Panc1 (cell line): ENCODE measurements around the gene LYPD6B. TPM values are rescaled to one million over a fixed set of nuclear protein-coding genes. Genes with fewer than 3 reads are reported as not detected.

Experiments used
- ATAC-seq: fragments of 200-7000 bp; cut with Tn5 transposase; 2 replicates; pipeline ENCODE4 v1.9.1; 2020; ENCODE audit warnings: mild to moderate bottlenecking, moderate library complexity
- BruUV-seq: library from RNA; stranded (reverse); fragments of 400-500 nt; replicated peaks from 2 replicates; lab custom pipeline; 2021; lab: Mats Ljungman, UMichigan
- CTCF ChIA-PET: fragments of 300-600 bp; sonication (Branson Sonifier 250); formaldehyde crosslinking; loops from one replicate; lab custom pipeline; 2022; ENCODE audit warnings: antibody characterized with exemption; lab: Charles Lee
- POLR2A ChIA-PET: fragments of 300-600 bp; sonication (Branson Sonifier 250); formaldehyde crosslinking; loops from one replicate; lab custom pipeline; 2022; ENCODE audit warnings: antibody characterized with exemption; lab: Charles Lee
- DNase-seq: peaks from one replicate; pipeline ENCODE4 v3.0.0-alpha.2; 2010; ENCODE audit warnings: low read depth, low spot score
- H3K27ac ChIP-seq: 2 replicates; pipeline ENCODE4 v1.5.1; 2011; ENCODE audit warnings: mild to moderate bottlenecking, low read length, inconsistent platforms
- H3K27me3 ChIP-seq: fragments of 200-500 bp; sonication (Bioruptor generic); 2 replicates; pipeline ENCODE4 v1.6.0; 2014; ENCODE audit warnings: low read length, inconsistent platforms; ENCODE audit not compliant: control insufficient read depth, insufficient read depth
- H3K36me3 ChIP-seq: fragments of 200-500 bp; sonication (Bioruptor generic); 2 replicates; pipeline ENCODE4 v1.5.1; 2014; ENCODE audit warnings: inconsistent platforms, mild to moderate bottlenecking, low read length, moderate library complexity; ENCODE audit not compliant: control insufficient read depth, insufficient read depth
- H3K4me1 ChIP-seq: 2 replicates; pipeline ENCODE4 v1.5.1; 2011; ENCODE audit warnings: inconsistent platforms, mild to moderate bottlenecking, low read length, moderate library complexity; ENCODE audit not compliant: control insufficient read depth, insufficient read depth
- H3K4me3 ChIP-seq, 2 experiments: 2 replicates each; pipeline ENCODE4 v1.5.1; 2011 to 2012; ENCODE audit warnings: low read depth in 2 of 2, low read length in 2 of 2, mild to moderate bottlenecking in 2 of 2, inconsistent platforms in 1 of 2, moderate library complexity in 1 of 2
- H3K9me3 ChIP-seq: fragments of 200-500 bp; sonication (Bioruptor generic); 2 replicates; pipeline ENCODE4 v1.5.1; 2014; ENCODE audit warnings: low read depth, mild to moderate bottlenecking, inconsistent platforms, low read length, moderate library complexity; ENCODE audit not compliant: control insufficient read depth, insufficient read depth
- CTCF ChIP-seq: fragments of 450-650 bp; IDR thresholded peaks from 2 replicates; pipeline ENCODE4 v1.5.1; 2017; ENCODE audit warnings: mild to moderate bottlenecking
- POLR2AphosphoS5 ChIP-seq: IDR thresholded peaks from 2 replicates; pipeline ENCODE4 v1.6.1; 2012; ENCODE audit warnings: mild to moderate bottlenecking, low read depth, low read length, moderate library complexity
- SIN3A ChIP-seq: IDR thresholded peaks from 2 replicates; pipeline ENCODE4 v1.6.1; 2012; ENCODE audit warnings: low read depth, mild to moderate bottlenecking, low read length, moderate library complexity, borderline replicate concordance; ENCODE audit not compliant: insufficient read depth
- TCF7L2 ChIP-seq: IDR thresholded peaks from 2 replicates; pipeline ENCODE4 v1.6.1; 2011; ENCODE audit warnings: mild to moderate bottlenecking, low read depth, low read length, inconsistent platforms
- in situ Hi-C: cut with HindIII; loops from 2 replicates; pipeline ENCODE4 v1.10.0; 2016; ENCODE audit warnings: low sequenced_read_pairs, low pct_unique_long_range_greater_than_20kb
- intact Hi-C: fragments of 100-400 bp; cut with micrococcal nuclease; formaldehyde crosslinking; loops from one replicate; pipeline ENCODE4 v1.10.0; 2022; ENCODE audit not compliant: unreplicated experiment
- total RNA-seq: library from RNA; stranded (reverse); gene quantifications from one replicate; pipeline ENCODE4 v1.2.1, GENCODE V29; 2021; ENCODE audit not compliant: unreplicated experiment
- TF ChIP-seq, protein P1 (sequence below), 2 experiments: IDR thresholded peaks; 2 replicates each; pipeline ENCODE4 v1.6.1; 2011 to 2012; ENCODE audit warnings: low read depth in 2 of 2, control low read depth in 1 of 2, low read length in 1 of 2, mild to moderate bottlenecking in 1 of 2, moderate library complexity in 1 of 2; ENCODE audit not compliant: insufficient read depth in 1 of 2

The LYPD6B gene
- total RNA-seq, 1 experiment from 2014 or later = 2.2 TPM

- in situ Hi-C loops (no loop called here), intact Hi-C loops (no loop called here)
- DNase-seq (no peak), ATAC-seq (no peak)
- Histone ChIP-seq H3K4me1 (no peaks in the 10 kb centered on the region), H3K9me3 (no peaks in the 10 kb centered on the region), H3K4me3 (no peak overlapping the region), H3K27ac (no peak overlapping the region), H3K27me3 (no peaks in the 10 kb centered on the region; the same call in 1 of the 2 replicates), H3K36me3 (no peaks in the 10 kb centered on the region)
- TF ChIP-seq POLR2AphosphoS5 (no peak), SIN3A (no peak), TCF7L2 (no peak), CTCF (no peak)
- TF ChIP-seq, protein P1, sequence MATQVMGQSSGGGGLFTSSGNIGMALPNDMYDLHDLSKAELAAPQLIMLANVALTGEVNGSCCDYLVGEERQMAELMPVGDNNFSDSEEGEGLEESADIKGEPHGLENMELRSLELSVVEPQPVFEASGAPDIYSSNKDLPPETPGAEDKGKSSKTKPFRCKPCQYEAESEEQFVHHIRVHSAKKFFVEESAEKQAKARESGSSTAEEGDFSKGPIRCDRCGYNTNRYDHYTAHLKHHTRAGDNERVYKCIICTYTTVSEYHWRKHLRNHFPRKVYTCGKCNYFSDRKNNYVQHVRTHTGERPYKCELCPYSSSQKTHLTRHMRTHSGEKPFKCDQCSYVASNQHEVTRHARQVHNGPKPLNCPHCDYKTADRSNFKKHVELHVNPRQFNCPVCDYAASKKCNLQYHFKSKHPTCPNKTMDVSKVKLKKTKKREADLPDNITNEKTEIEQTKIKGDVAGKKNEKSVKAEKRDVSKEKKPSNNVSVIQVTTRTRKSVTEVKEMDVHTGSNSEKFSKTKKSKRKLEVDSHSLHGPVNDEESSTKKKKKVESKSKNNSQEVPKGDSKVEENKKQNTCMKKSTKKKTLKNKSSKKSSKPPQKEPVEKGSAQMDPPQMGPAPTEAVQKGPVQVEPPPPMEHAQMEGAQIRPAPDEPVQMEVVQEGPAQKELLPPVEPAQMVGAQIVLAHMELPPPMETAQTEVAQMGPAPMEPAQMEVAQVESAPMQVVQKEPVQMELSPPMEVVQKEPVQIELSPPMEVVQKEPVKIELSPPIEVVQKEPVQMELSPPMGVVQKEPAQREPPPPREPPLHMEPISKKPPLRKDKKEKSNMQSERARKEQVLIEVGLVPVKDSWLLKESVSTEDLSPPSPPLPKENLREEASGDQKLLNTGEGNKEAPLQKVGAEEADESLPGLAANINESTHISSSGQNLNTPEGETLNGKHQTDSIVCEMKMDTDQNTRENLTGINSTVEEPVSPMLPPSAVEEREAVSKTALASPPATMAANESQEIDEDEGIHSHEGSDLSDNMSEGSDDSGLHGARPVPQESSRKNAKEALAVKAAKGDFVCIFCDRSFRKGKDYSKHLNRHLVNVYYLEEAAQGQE (IDR thresholded peaks at IDR 0.05; ENCODE audit: insufficient read depth in 1 of 2, low read depth in 2 of 2, low read length in 1 of 2) = no peak
- POLR2A ChIA-PET = no interaction called here
- CTCF ChIA-PET = no interaction called here
- BruUV-seq = no TSS peak
Observed at GRCh38 chr2:149068225-149068995, 29.9 kb downstream of the LYPD6B start.

- intact Hi-C loops (no loop called here), in situ Hi-C loops (no loop called here)
- no peak for TF ChIP-seq POLR2AphosphoS5
- TF ChIP-seq, protein P1 (IDR thresholded peaks at IDR 0.05; ENCODE audit: insufficient read depth in 1 of 2, low read depth in 2 of 2, low read length in 1 of 2) = no peak
- no peak for TF ChIP-seq SIN3A
- TF ChIP-seq TCF7L2 = no peak
- TF ChIP-seq CTCF = no peak
- no peaks in the 10 kb centered on the region for H3K4me1 ChIP-seq
- BruUV-seq = no TSS peak
- ChIA-PET POLR2A (no interaction called here), CTCF (no interaction called here)
- H3K36me3 ChIP-seq = no peaks in the 10 kb centered on the region
- ATAC-seq (no peak), DNase-seq (no peak)
- no peaks in the 10 kb centered on the region; the same call in 1 of the 2 replicates for H3K27me3 ChIP-seq
- H3K4me3 ChIP-seq = no peak overlapping the region
- H3K27ac ChIP-seq = no peak overlapping the region
- no peaks in the 10 kb centered on the region for H3K9me3 ChIP-seq
Observed at GRCh38 chr2:149068996-149069888, 30.7 kb downstream of the LYPD6B start.
